Activated CD4-positive, CD25-positive, alpha-beta regulatory T cell (primary cell): ENCODE data around the gene LPIN2.
"Not testable (repeated sequence)": the region's sequence is repeated elsewhere in the genome, so short reads cannot be mapped to it uniquely, and the experiment has no call there.

Experiments
- DNase-seq, 4 experiments: peaks; one replicate each; lab custom pipeline; 2025; lab: John Stamatoyannopoulos, UW

LPIN2 gene

GRCh38 chr18:3007491-3007890 lies 5.5 kb downstream of the LPIN2 start:
- DNase-seq = no peak

- DNase-seq = no peak
Observed at GRCh38 chr18:3005462-3005861, 7.5 kb downstream of the LPIN2 start.

GRCh38 chr18:3003766-3004165 lies 9.2 kb downstream of the LPIN2 start:
- DNase-seq = not testable (repeated sequence)

GRCh38 chr18:3002732-3003131 lies 10.2 kb downstream of the LPIN2 start:
- DNase-seq = no peak

- no peak for DNase-seq
Observed at GRCh38 chr18:2998644-2999043, 14.3 kb downstream of the LPIN2 start.

- no peak for DNase-seq
Observed at GRCh38 chr18:2997846-2998564, 14.9 kb downstream of the LPIN2 start.

GRCh38 chr18:2997429-2997828 lies 15.5 kb downstream of the LPIN2 start:
- DNase-seq = no peak

- peak in 3 of 4 experiments; percentile 17 to 39 (median 36) for DNase-seq
Observed at GRCh38 chr18:2994603-2995432, 18.1 kb downstream of the LPIN2 start.

- no peak for DNase-seq
Observed at GRCh38 chr18:2994020-2994589, 18.8 kb downstream of the LPIN2 start.

- DNase-seq = no peak
Observed at GRCh38 chr18:2992995-2993877, 19.7 kb downstream of the LPIN2 start.

- no peak for DNase-seq
Observed at GRCh38 chr18:2990956-2991640, 21.8 kb downstream of the LPIN2 start.

- DNase-seq = no peak
Observed at GRCh38 chr18:2987876-2988790, 24.8 kb downstream of the LPIN2 start.

- no peak for DNase-seq
Observed at GRCh38 chr18:2986150-2986865, 26.6 kb downstream of the LPIN2 start.

- DNase-seq = no peak
Observed at GRCh38 chr18:2985628-2986027, 27.3 kb downstream of the LPIN2 start.

GRCh38 chr18:2984703-2985261 lies 28.2 kb downstream of the LPIN2 start:
- DNase-seq = no peak

- no peak for DNase-seq
Observed at GRCh38 chr18:2984091-2984490, 28.9 kb downstream of the LPIN2 start.

GRCh38 chr18:2983296-2983695 lies 29.6 kb downstream of the LPIN2 start:
- DNase-seq = no peak

GRCh38 chr18:2982452-2983269 lies 30.3 kb downstream of the LPIN2 start:
- DNase-seq = no peak
